Thyroid gland (tissue), 4 donors: ENCODE measurements around the gene FAM118B. TPM values are rescaled to one million over a fixed set of nuclear protein-coding genes. Genes with fewer than 3 reads are reported as not detected.

ENCODE experiments used
- DNase-seq, 2 donors: peaks; one replicate each; pipeline ENCODE4 v3.0.0-alpha.2; 2019
- H3K27ac ChIP-seq, 3 donors: fragments of 200-600 bp; sonication (generic); 1 replicate in 2 of 3; 2 replicates in 1 of 3; pipeline ENCODE4 v1.5.1; 2016 to 2019; ENCODE audit warnings: mild to moderate bottlenecking in 1 of 3, moderate library complexity in 1 of 3
- H3K27me3 ChIP-seq: fragments of 200-600 bp; sonication (generic); one replicate; pipeline ENCODE4 v1.5.1; 2019
- H3K36me3 ChIP-seq, 2 donors: fragments of 200-600 bp; sonication (generic); one replicate each; pipeline ENCODE4 v1.5.1; 2016 to 2019
- H3K4me1 ChIP-seq, 2 donors: fragments of 200-600 bp; sonication (generic); one replicate each; pipeline ENCODE4 v1.5.1; 2017 to 2019
- H3K4me3 ChIP-seq, 3 donors: fragments of 200-600 bp; sonication (generic); replicated peaks in 1 of 3; 1 replicate in 2 of 3; 2 replicates in 1 of 3; pipeline ENCODE4 v1.5.1; 2016; ENCODE audit warnings: mild to moderate bottlenecking in 1 of 3
- H3K9me3 ChIP-seq: fragments of 200-600 bp; sonication (generic); one replicate; pipeline ENCODE4 v1.5.1; 2017
- POLR2A ChIP-seq, 2 donors: fragments of 450-650 bp; IDR thresholded peaks; one replicate each; pipeline ENCODE4 v1.6.1; 2017; ENCODE audit warnings: antibody characterized with exemption in 2 of 2, mild to moderate bottlenecking in 2 of 2, moderate library complexity in 1 of 2
- WGBS, 2 donors: methylation state at CpG; one replicate each; pipeline ENCODE4 v1.1.5; 2017; 5-methylcytosine and 5-hydroxymethylcytosine counted together
- intact Hi-C: fragments of 100-400 bp; cut with DNase I; formaldehyde crosslinking; loops from one replicate; pipeline ENCODE4 v1.15.1; 2023
- total RNA-seq, 4 donors: library from RNA; depleted of rRNA; stranded (reverse); fragments of >200 nt; gene quantifications; one replicate each; pipeline ENCODE4 v1.2.3, GENCODE V29; 2016
- TF ChIP-seq, protein P1 (sequence below), 6 experiments: fragments of 200-600 bp in 3 of 6; fragments of 450-650 bp in 3 of 6; sonication (generic) in 3 of 6; IDR thresholded peaks; one replicate each; pipeline ENCODE4 v1.5.1; 2016 to 2019; ENCODE audit warnings: antibody characterized with exemption in 6 of 6, mild to moderate bottlenecking in 2 of 6, inconsistent platforms in 1 of 6, moderate library complexity in 1 of 6

The FAM118B gene
- total RNA-seq, 4 donors from 2014 or later = 21.7 to 25.0 (median 23.3) TPM

DNA sequence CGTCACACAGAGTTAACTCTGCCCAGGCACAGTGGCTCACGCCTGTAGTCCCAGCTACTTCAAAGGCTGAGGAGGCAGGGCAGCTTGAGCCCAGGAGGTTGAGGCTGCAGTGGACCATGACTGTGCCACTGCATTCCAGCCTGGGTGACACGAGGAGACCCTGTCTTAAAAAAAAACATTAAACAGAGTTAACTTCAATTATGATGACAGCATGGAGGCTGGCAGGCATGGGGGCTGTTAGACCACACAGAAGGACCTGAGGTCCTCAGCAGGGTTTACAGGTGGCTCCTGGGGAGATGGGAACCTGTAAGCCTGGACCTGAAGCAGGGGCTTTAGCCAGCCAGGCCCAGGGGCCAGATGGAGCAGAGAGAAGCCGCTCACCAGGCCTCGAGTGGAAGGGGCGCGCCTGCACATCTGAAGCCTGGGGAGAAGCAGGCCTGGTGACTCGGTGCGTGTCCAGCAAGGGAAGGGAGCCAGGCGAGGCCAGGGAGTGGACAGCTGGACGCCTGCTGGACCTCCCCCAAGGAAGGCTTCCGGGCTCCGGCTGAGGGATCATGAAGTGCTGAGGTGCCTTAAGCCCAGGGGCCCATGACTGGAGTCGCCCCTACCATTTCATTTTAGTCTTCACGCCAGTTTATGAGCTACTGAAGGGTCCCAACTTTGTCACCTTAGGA lies 25.4 kb upstream of the FAM118B start:
- H3K27me3 ChIP-seq = no peaks in the 10 kb centered on the region
- no peaks in the 10 kb centered on the region for H3K9me3 ChIP-seq
- intact Hi-C loops = loop anchor here (5.0 kb wide), 1 partner anchor 124 kb away; the partner anchor contains the start of gene CDON
- TF ChIP-seq, protein P1, sequence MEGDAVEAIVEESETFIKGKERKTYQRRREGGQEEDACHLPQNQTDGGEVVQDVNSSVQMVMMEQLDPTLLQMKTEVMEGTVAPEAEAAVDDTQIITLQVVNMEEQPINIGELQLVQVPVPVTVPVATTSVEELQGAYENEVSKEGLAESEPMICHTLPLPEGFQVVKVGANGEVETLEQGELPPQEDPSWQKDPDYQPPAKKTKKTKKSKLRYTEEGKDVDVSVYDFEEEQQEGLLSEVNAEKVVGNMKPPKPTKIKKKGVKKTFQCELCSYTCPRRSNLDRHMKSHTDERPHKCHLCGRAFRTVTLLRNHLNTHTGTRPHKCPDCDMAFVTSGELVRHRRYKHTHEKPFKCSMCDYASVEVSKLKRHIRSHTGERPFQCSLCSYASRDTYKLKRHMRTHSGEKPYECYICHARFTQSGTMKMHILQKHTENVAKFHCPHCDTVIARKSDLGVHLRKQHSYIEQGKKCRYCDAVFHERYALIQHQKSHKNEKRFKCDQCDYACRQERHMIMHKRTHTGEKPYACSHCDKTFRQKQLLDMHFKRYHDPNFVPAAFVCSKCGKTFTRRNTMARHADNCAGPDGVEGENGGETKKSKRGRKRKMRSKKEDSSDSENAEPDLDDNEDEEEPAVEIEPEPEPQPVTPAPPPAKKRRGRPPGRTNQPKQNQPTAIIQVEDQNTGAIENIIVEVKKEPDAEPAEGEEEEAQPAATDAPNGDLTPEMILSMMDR (IDR thresholded peaks at IDR 0.05) = no peak
- no peak for TF ChIP-seq POLR2A (IDR thresholded peaks at IDR 0.05)
- peak overlapping the region; percentile 53 to 89 (median 76) for H3K27ac ChIP-seq
- H3K4me1 ChIP-seq = peaks cover 15 to 22% of the 10 kb centered on the region in 2 donors
- peak; percentile 96 for DNase-seq
- no peaks in the 10 kb centered on the region for H3K36me3 ChIP-seq
- whole genome bisulfite sequencing, 2 donors = 37 to 41% methylated on average over 12 to 15 of the region's 15 CpGs
- H3K4me3 ChIP-seq = no peak overlapping the region

GRCh38 chr11:126186708-126187529 lies 24.7 kb upstream of the FAM118B start:
- intact Hi-C loops = loop anchor here (5.0 kb wide), 1 partner anchor 125 kb away; the partner anchor contains the start of gene CDON
- Histone ChIP-seq H3K36me3 (no peaks in the 10 kb centered on the region), H3K4me3 (no peak overlapping the region), H3K4me1 (peaks cover 15 to 22% of the 10 kb centered on the region in 2 donors), H3K27ac (peak overlapping the region; percentile 53 to 89 (median 76)), H3K27me3 (no peaks in the 10 kb centered on the region), H3K9me3 (no peaks in the 10 kb centered on the region)
- WGBS, 2 donors = 85 to 91% methylated on average over 21 to 22 of the region's 22 CpGs
- peak in 1 of 2 donors; percentile 18 for DNase-seq
- TF ChIP-seq, protein P1 (IDR thresholded peaks at IDR 0.05) = peak in 4 of 6 experiments; percentile 18 to 54 (median 30)
- TF ChIP-seq POLR2A (IDR thresholded peaks at IDR 0.05) = no peak

DNA sequence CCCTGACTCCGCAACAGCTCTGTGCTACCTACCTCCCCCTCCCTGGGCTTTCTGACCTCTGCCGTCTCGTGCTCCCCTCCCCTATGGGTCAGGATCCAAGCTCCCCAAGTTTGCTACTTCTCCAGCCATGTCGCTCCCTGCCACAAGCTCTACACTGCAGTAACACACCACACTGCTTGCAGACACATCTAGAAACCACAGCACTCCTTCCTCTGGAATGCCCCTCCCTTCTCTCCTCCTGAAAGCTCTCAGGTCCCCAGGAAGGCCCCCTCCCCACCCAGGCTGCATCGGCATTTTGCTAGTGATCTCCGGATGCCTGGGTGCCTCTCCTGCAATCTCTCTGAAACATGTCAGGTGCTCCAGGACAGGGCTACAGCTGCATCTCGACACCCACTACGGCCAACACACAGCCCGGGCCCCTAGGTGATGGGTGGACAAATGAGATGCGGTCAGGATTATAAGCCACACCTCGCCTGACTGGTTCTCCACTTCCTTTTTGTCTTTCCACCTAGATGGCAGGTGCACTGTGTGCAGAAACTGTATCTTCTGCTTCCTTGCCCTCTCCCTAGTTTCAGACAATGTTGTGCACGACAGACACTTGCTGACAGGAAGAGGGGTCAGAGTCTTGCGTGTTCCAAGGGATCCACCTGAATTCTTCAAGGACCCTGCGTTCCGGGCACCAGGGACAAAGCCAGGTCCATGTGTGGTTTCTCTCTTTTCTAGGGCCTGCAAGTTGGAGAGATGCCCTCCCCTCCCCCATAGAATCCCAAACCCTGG lies 23.1 kb upstream of the FAM118B start:
- no peak for DNase-seq
- Histone ChIP-seq H3K4me1 (peaks cover 15 to 22% of the 10 kb centered on the region in 2 donors), H3K36me3 (no peaks in the 10 kb centered on the region), H3K4me3 (no peak overlapping the region), H3K27ac (no peak overlapping the region), H3K27me3 (no peaks in the 10 kb centered on the region), H3K9me3 (no peaks in the 10 kb centered on the region)
- intact Hi-C loops = loop anchor here (5.0 kb wide), 1 partner anchor 126 kb away; the partner anchor contains the start of gene CDON
- TF ChIP-seq, protein P1 (IDR thresholded peaks at IDR 0.05) = no peak
- no peak for TF ChIP-seq POLR2A (IDR thresholded peaks at IDR 0.05)
- 91 to 94% methylated on average over 15 of the region's 15 CpGs for WGBS, 2 donors

GRCh38 chr11:126189109-126189929 lies 22.3 kb upstream of the FAM118B start:
- intact Hi-C loops = loop anchor here (5.0 kb wide), 1 partner anchor 127 kb away; the partner anchor contains the start of gene CDON
- 91 to 93% methylated on average over 21 to 22 of the region's 22 CpGs for WGBS, 2 donors
- Histone ChIP-seq H3K27ac (no peak overlapping the region), H3K4me3 (no peak overlapping the region), H3K9me3 (no peaks in the 10 kb centered on the region), H3K4me1 (peaks cover 15 to 25% of the 10 kb centered on the region in 2 donors), H3K36me3 (no peaks in the 10 kb centered on the region), H3K27me3 (no peaks in the 10 kb centered on the region)
- no peak for DNase-seq
- TF ChIP-seq POLR2A (IDR thresholded peaks at IDR 0.05) = no peak
- TF ChIP-seq, protein P1 (IDR thresholded peaks at IDR 0.05) = no peak
